GM23338 (cell line): ENCODE measurements around the gene SPC24. TPM values are rescaled to one million over a fixed set of nuclear protein-coding genes. Genes with fewer than 3 reads are reported as not detected.

Experiments
- ATAC-seq: fragments of 200-7000 bp; cut with Tn5 transposase; 3 replicates; pipeline ENCODE4 v1.9.1; 2020
- DNase-seq: peaks from one replicate; pipeline ENCODE4 v3.0.0-alpha.2; 2015; ENCODE audit warnings: low spot score
- H2AFZ ChIP-seq: fragments of 200-600 bp; sonication (generic); 2 replicates; pipeline ENCODE4 v1.8.0; 2016; ENCODE audit warnings: antibody characterized with exemption, mild to moderate bottlenecking, moderate library complexity
- H3F3A ChIP-seq: fragments of 200-600 bp; sonication (generic); replicated peaks from 2 replicates; pipeline ENCODE4 v1.8.0; 2017; ENCODE audit warnings: antibody characterized with exemption, mixed run types, low read depth
- H3K27ac ChIP-seq: fragments of 200-600 bp; sonication (generic); 2 replicates; pipeline ENCODE4 v1.6.1; 2016; ENCODE audit warnings: low read depth
- H3K27me3 ChIP-seq: fragments of 200-600 bp; sonication (generic); 2 replicates; pipeline ENCODE4 v1.8.0; 2016; ENCODE audit warnings: mild to moderate bottlenecking, mixed run types, moderate library complexity; ENCODE audit not compliant: insufficient read depth
- H3K36me3 ChIP-seq: fragments of 200-600 bp; sonication (generic); 2 replicates; pipeline ENCODE4 v1.8.0; 2016; ENCODE audit warnings: mild to moderate bottlenecking; ENCODE audit not compliant: insufficient read depth
- H3K4me1 ChIP-seq: fragments of 200-600 bp; sonication (generic); 2 replicates; pipeline ENCODE4 v1.8.0; 2016; ENCODE audit warnings: mild to moderate bottlenecking, moderate library complexity; ENCODE audit not compliant: insufficient read depth
- H3K4me2 ChIP-seq: fragments of 200-600 bp; sonication (generic); 2 replicates; pipeline ENCODE4 v1.7.1; 2017; ENCODE audit warnings: mixed run types
- H3K4me3 ChIP-seq: fragments of 200-600 bp; sonication (generic); 2 replicates; pipeline ENCODE4 v1.6.1; 2016; ENCODE audit warnings: mixed run types
- H3K79me2 ChIP-seq: fragments of 200-600 bp; sonication (generic); replicated peaks from 2 replicates; pipeline ENCODE4 v1.8.0; 2017; ENCODE audit warnings: mild to moderate bottlenecking; ENCODE audit not compliant: insufficient read depth
- H3K9me2 ChIP-seq: fragments of 200-600 bp; sonication (generic); 2 replicates; pipeline ENCODE4 v1.8.0; 2017; ENCODE audit not compliant: insufficient read depth
- H4K20me1 ChIP-seq: fragments of 200-600 bp; sonication (generic); replicated peaks from 2 replicates; pipeline ENCODE4 v1.8.0; 2017; ENCODE audit warnings: mild to moderate bottlenecking; ENCODE audit not compliant: insufficient read depth
- H3K27ac Mint-ChIP-seq: 2 replicates; pipeline ENCODE4 v1.8.0; 2020; ENCODE audit warnings: inconsistent platforms, mild to moderate bottlenecking, moderate library complexity, mixed read lengths
- H3K27me3 Mint-ChIP-seq: 3 replicates; pipeline ENCODE4 v1.8.0; 2022; ENCODE audit warnings: low read depth, mild to moderate bottlenecking, moderate library complexity, mixed read lengths, inconsistent platforms; ENCODE audit not compliant: insufficient read depth, poor library complexity
- H3K36me3 Mint-ChIP-seq: 3 replicates; pipeline ENCODE4 v1.8.0; 2021; ENCODE audit warnings: low read depth, mild to moderate bottlenecking, inconsistent platforms, moderate library complexity, mixed read lengths
- H3K4me1 Mint-ChIP-seq: 3 replicates; pipeline ENCODE4 v1.8.0; 2020; ENCODE audit warnings: mild to moderate bottlenecking, inconsistent platforms, mixed read lengths
- H3K4me3 Mint-ChIP-seq: 3 replicates; pipeline ENCODE4 v1.8.0; 2021; ENCODE audit warnings: moderate library complexity, mild to moderate bottlenecking, inconsistent platforms, mixed read lengths
- H3K9me3 Mint-ChIP-seq: 3 replicates; pipeline ENCODE4 v1.8.0; 2020; ENCODE audit warnings: moderate library complexity, mild to moderate bottlenecking, inconsistent platforms, mixed read lengths
- CREB1 ChIP-seq: fragments of 250-450 bp; sonication (Bioruptor Pico); IDR thresholded peaks from 2 replicates; pipeline ENCODE4 v1.5.0; 2020; ENCODE audit warnings: low read depth, mild to moderate bottlenecking, moderate library complexity
- EZH2 ChIP-seq: fragments of 200-600 bp; sonication (generic); IDR thresholded peaks from one replicate; pipeline ENCODE4 v1.8.0; 2017; ENCODE audit warnings: antibody characterized with exemption, mild to moderate bottlenecking, low read depth; ENCODE audit not compliant: unreplicated experiment
- EZH2phosphoT487 ChIP-seq: fragments of 200-600 bp; sonication (generic); IDR thresholded peaks from one replicate; pipeline ENCODE4 v1.8.1; 2018; ENCODE audit warnings: antibody characterized with exemption; ENCODE audit not compliant: unreplicated experiment
- JUNB ChIP-seq: IDR thresholded peaks from one replicate; pipeline ENCODE4 v1.6.1; 2016; ENCODE audit warnings: antibody characterized with exemption; ENCODE audit not compliant: unreplicated experiment
- NANOG ChIP-seq: IDR thresholded peaks from 2 replicates; pipeline ENCODE4 v1.6.1; 2016; ENCODE audit warnings: antibody characterized with exemption, borderline replicate concordance
- POLR2AphosphoS5 ChIP-seq: IDR thresholded peaks from 2 replicates; pipeline ENCODE4 v1.6.1; 2016; ENCODE audit warnings: antibody characterized with exemption, low read depth
- STAT1 ChIP-seq: IDR thresholded peaks from one replicate; pipeline ENCODE4 v1.6.1; 2016; ENCODE audit warnings: antibody characterized with exemption; ENCODE audit not compliant: unreplicated experiment
- ZNF114 ChIP-seq: fragments of 250-450 bp; sonication (Bioruptor Pico); IDR thresholded peaks from 2 replicates; pipeline ENCODE4 v1.5.0; 2020; ENCODE audit warnings: mild to moderate bottlenecking, moderate library complexity
- ZNF331 ChIP-seq: fragments of 250-450 bp; sonication (Bioruptor Pico); IDR thresholded peaks from 2 replicates; pipeline ENCODE4 v1.5.0; 2020; ENCODE audit warnings: low read depth, mild to moderate bottlenecking, moderate library complexity
- ZNF462 ChIP-seq: fragments of 250-450 bp; sonication (Bioruptor Pico); IDR thresholded peaks from 2 replicates; pipeline ENCODE4 v1.5.0; 2020; ENCODE audit warnings: mild to moderate bottlenecking, moderate library complexity
- polyA plus RNA-seq: library from polyadenylated mRNA; unstranded; fragments of >200 nt; fragmentation: Nextera tagmentation; extraction: Ambion mirVana; gene quantifications from 2 replicates; pipeline ENCODE4 v1.2.1, GENCODE V29; 2016
- total RNA-seq: library from RNA; depleted of rRNA; stranded (reverse); fragments of >200 nt; shearing (Covaris generic); gene quantifications from 2 replicates; pipeline ENCODE4 v1.2.3, GENCODE V29; 2014
- TF ChIP-seq, protein P1 (sequence below): IDR thresholded peaks from one replicate; pipeline ENCODE4 v1.6.1; 2018; ENCODE audit warnings: antibody characterized with exemption; ENCODE audit not compliant: unreplicated experiment
- TF ChIP-seq, protein P2 (sequence below): IDR thresholded peaks from 2 replicates; pipeline ENCODE4 v1.6.1; 2016; ENCODE audit warnings: antibody characterized with exemption
- TF ChIP-seq, protein P3 (sequence below), 2 experiments: fragments of 200-600 bp in 1 of 2; sonication (generic) in 1 of 2; conservative IDR thresholded peaks; 2 replicates each; pipeline versions ENCODE4 v1.5.1 to v1.6.1; 2016 to 2017; ENCODE audit warnings: antibody characterized with exemption in 2 of 2, low read depth in 2 of 2, mild to moderate bottlenecking in 2 of 2, moderate library complexity in 1 of 2

Gene SPC24
- total and polyA plus RNA-seq, 2 experiments from 2014 or later, result 38.7 to 40.6 TPM

- H3K27me3 ChIP-seq, result no peaks in the 10 kb centered on the region
- H3K9me2 ChIP-seq, result no peaks in the 10 kb centered on the region
- peaks cover 4% of the 10 kb centered on the region for H3K4me1 Mint-ChIP-seq
- DNase-seq (no peak), ATAC-seq (no peak)
- no peaks in the 10 kb centered on the region for H3K9me3 Mint-ChIP-seq
- H3K27me3 Mint-ChIP-seq, result peaks cover 9% of the 10 kb centered on the region
- H4K20me1 ChIP-seq, result no peaks in the 10 kb centered on the region
- H3K4me3 Mint-ChIP-seq, result peak overlapping the region; percentile 9; the same call in 1 of the 3 replicates
- H2AFZ ChIP-seq, result no peak overlapping the region
- H3K4me1 ChIP-seq, result peaks cover 8% of the 10 kb centered on the region; the same call in 1 of the 2 replicates
- H3K27ac ChIP-seq, result no peak overlapping the region
- no peak overlapping the region for H3K4me2 ChIP-seq
- H3K27ac Mint-ChIP-seq, result no peak overlapping the region
- H3K36me3 Mint-ChIP-seq, result peaks cover 22% of the 10 kb centered on the region
- TF ChIP-seq ZNF462 (CRISPR knock-in tag), result no peak
- no peak for TF ChIP-seq CREB1 (CRISPR knock-in tag)
- no peak for TF ChIP-seq JUNB
- TF ChIP-seq EZH2phosphoT487, result no peak
- TF ChIP-seq POLR2AphosphoS5, result no peak
- TF ChIP-seq ZNF114 (CRISPR knock-in tag), result no peak
- TF ChIP-seq, protein P1, sequence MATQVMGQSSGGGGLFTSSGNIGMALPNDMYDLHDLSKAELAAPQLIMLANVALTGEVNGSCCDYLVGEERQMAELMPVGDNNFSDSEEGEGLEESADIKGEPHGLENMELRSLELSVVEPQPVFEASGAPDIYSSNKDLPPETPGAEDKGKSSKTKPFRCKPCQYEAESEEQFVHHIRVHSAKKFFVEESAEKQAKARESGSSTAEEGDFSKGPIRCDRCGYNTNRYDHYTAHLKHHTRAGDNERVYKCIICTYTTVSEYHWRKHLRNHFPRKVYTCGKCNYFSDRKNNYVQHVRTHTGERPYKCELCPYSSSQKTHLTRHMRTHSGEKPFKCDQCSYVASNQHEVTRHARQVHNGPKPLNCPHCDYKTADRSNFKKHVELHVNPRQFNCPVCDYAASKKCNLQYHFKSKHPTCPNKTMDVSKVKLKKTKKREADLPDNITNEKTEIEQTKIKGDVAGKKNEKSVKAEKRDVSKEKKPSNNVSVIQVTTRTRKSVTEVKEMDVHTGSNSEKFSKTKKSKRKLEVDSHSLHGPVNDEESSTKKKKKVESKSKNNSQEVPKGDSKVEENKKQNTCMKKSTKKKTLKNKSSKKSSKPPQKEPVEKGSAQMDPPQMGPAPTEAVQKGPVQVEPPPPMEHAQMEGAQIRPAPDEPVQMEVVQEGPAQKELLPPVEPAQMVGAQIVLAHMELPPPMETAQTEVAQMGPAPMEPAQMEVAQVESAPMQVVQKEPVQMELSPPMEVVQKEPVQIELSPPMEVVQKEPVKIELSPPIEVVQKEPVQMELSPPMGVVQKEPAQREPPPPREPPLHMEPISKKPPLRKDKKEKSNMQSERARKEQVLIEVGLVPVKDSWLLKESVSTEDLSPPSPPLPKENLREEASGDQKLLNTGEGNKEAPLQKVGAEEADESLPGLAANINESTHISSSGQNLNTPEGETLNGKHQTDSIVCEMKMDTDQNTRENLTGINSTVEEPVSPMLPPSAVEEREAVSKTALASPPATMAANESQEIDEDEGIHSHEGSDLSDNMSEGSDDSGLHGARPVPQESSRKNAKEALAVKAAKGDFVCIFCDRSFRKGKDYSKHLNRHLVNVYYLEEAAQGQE, result no peak
- TF ChIP-seq, protein P2, sequence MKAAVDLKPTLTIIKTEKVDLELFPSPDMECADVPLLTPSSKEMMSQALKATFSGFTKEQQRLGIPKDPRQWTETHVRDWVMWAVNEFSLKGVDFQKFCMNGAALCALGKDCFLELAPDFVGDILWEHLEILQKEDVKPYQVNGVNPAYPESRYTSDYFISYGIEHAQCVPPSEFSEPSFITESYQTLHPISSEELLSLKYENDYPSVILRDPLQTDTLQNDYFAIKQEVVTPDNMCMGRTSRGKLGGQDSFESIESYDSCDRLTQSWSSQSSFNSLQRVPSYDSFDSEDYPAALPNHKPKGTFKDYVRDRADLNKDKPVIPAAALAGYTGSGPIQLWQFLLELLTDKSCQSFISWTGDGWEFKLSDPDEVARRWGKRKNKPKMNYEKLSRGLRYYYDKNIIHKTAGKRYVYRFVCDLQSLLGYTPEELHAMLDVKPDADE, result no peak
- no peak for TF ChIP-seq ZNF331 (CRISPR knock-in tag)
- TF ChIP-seq, protein P3, sequence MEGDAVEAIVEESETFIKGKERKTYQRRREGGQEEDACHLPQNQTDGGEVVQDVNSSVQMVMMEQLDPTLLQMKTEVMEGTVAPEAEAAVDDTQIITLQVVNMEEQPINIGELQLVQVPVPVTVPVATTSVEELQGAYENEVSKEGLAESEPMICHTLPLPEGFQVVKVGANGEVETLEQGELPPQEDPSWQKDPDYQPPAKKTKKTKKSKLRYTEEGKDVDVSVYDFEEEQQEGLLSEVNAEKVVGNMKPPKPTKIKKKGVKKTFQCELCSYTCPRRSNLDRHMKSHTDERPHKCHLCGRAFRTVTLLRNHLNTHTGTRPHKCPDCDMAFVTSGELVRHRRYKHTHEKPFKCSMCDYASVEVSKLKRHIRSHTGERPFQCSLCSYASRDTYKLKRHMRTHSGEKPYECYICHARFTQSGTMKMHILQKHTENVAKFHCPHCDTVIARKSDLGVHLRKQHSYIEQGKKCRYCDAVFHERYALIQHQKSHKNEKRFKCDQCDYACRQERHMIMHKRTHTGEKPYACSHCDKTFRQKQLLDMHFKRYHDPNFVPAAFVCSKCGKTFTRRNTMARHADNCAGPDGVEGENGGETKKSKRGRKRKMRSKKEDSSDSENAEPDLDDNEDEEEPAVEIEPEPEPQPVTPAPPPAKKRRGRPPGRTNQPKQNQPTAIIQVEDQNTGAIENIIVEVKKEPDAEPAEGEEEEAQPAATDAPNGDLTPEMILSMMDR (conservative IDR thresholded peaks at IDR 0.05; ENCODE audit: low read depth in 2 of 2), result no peak
- no peak for TF ChIP-seq NANOG
- no peak for TF ChIP-seq STAT1
- TF ChIP-seq EZH2, result no peak
- no peaks in the 10 kb centered on the region; the same call in 1 of the 2 replicates for H3K36me3 ChIP-seq
- no peak overlapping the region for H3K4me3 ChIP-seq
- peaks cover 34% of the 10 kb centered on the region for H3F3A ChIP-seq
- no peaks in the 10 kb centered on the region for H3K79me2 ChIP-seq
Observed at GRCh38 chr19:11195681-11196080, 40.1 kb upstream of the SPC24 start.
